ENCODE results near the gene MAPKAPK3.
"Not testable (repeated sequence)": the region's sequence is repeated elsewhere in the genome, so short reads cannot be mapped to it uniquely, and the experiment has no call there.

Gene MAPKAPK3

DNA sequence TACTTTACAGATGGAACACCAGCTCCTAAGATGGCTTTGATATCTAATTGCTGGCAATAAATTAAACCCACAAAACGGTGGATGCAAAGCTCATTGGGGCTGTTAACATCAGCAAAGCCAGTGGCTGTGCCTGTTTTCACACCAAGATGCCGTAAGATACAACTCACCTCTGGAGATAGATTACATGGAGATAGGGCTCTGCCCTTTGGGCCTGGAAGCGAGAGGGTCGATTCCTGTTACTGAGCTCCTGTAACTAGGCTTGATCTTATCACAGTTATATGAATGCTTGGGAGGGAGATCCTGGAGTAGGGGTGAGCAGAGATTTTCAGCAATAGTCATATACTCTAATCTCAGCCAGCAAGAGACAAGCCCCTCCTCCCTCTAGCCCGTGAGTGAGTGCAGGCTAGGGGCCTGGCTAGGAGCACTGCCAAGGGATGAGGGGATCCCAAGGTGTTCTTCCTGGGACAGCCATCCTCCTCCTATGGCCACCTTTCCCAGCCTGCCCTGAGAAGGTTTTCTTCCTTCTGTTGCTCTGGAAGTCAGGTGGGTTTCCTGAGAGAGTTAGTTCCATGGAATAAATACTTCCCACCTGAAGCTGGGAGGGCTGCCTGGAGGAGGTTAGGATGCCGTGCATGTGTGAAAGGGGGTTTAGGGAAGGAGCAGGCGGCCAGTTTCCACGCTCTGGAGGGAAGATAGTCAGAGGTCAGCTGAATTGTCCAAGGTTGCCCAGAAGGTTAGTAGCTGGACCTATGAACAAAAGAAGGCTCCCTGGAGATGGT is 39.7 kb downstream of the MAPKAPK3 start:
- peak in 1 of 4 experiments; percentile 1 for DNase-seq

- DNase-seq: peak in 1 of 4 experiments; percentile 1
Observed at GRCh38 chr3:50657407-50657806, 40.5 kb downstream of the MAPKAPK3 start.

DNA sequence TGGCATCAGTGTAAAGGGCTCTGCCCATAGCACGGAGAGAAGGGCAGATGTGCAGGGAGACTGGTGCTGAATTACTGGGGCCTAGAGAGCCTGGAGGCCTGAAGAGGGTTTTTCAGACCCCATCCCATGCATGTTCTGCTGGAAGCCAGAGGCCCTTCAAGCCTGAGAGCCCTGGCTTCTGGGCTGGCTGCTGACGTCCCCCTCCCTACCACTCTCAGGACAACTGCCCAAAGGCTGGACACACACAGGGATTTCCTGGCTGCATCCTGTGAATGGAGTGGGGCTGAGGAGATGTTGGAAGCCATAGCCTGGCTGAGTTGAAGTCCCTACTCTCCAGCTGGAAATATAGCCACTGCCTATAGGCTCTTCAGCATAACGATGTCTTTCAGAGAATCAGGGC is 40.9 kb downstream of the MAPKAPK3 start:
- no peak for DNase-seq

DNA sequence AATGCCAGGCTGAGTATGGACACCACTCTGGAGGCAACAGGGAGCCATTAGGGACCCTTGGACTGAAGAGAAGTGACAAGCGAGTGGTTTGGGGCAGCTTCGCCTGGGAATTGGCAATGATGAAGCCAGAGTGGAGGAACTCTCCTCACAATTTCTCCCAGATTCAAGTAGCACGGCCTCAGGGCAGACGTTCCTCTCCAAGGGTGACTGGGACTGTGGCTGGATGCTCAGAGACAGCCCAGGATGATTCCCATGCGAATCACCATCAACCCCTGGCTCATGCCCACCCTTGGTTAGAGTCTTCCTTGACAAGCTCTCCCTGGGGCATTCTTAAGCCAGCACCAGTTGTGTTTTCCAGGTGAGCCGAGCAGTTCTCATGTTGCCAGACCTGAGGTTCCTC is 41.5 kb downstream of the MAPKAPK3 start:
- DNase-seq: peak in 1 of 4 experiments; percentile 1

- DNase-seq: no peak
Observed at GRCh38 chr3:50658831-50659230, 41.9 kb downstream of the MAPKAPK3 start.

DNA sequence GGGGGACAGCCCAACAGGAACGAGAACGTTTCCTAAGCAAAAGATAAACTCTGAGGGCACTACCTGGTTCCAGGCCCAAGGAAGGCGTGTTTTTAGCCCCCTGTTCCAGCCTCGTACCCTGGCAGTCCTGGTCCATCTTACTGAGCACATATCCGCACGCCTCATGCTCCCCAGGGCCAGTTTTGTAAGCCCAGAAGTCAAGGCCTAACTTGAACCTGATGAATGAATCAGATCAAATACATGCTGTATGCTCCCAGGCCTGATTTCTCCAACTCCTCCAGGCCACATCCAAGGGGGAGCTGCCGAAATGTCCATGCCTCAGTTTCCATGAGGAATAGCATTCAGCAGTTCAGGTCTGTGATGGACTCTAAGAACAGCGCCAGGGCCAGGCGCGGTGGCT is 43.4 kb downstream of the MAPKAPK3 start:
- no peak for DNase-seq

GRCh38 chr3:50661321-50661837 is 44.4 kb downstream of the MAPKAPK3 start:
- DNase-seq: no peak

DNA sequence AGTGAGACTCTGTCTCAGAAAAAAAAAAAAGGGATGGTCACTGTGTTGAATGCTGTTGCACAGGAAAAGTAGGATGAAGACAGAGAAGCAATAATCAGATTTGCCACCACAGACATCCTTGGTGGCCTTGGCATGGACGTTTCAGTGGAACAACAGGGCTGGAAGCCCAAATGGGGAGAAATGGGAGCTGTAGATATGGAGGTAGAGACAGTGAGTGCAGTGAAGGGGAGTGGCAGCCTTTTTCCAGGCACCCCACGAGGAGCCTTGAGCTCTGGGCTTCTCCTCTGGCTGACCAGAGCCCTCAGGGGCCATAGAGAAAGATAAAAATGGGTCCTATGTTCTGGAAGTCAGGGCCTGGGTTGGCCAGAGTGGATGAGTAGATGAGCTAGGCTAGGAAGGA is 45.5 kb downstream of the MAPKAPK3 start:
- DNase-seq: no peak

DNA sequence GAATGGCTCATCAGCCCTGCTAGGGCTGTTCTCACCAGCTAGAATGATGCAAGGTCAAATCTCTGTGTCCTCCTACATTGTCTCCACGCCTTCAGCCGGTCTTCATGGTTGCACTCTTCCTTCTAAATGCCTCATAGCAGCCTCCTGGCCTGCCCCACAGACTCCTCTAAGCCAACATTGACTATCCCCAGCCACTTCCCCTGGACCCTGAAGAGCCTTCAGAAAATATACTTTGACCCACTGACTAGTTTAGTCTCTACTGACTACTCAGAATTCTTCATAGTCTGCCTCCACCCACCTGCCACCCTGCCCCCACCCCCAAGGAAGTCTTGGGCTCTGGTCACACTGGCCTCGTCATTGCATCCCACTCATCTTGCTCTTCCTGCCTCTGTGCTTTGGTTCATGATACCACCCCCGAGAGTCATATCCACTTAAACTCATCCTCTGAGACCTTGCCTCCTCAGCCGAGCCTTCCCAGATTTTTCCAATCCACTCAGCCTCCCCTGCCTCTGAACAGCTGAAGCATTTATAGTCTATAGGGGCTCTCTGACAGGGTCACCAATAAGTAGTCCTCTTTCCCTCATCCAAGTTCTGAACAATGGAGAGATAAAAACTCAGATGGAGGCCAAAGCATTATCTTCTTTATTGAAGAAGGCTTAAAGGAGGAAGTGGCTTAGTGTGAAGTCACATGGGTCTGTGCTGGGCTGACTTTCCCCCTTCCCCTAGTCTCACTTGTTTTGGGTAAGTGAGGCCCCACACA is 48.3 kb downstream of the MAPKAPK3 start:
- peak; percentile 79 to 91 (median 89) for DNase-seq

GRCh38 chr3:50665841-50666115 is 48.8 kb downstream of the MAPKAPK3 start:
- not testable (repeated sequence) for DNase-seq

DNA sequence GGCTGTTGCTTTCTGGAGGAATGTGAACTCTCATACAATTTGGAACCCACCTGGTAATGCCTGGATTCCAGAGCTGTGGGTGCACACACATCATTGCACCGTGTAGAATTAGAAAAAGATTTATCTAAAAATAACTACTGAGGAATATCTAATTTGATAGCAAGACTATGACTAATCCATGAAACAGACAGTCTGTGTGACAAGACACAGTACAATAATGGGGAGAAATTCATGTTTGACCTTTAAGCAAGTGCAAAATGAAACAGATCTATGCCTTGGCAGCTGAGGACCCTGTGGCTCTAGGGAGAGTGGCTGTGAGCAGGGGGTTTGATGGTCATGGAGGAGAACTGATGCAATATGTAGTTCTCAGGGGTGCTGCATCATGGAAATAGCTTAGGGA is 49.9 kb downstream of the MAPKAPK3 start:
- DNase-seq: peak in 2 of 4 experiments; percentile 40 to 48

- DNase-seq: peak in 1 of 4 experiments; percentile 24
Observed at GRCh38 chr3:50671331-50671730, 54.4 kb downstream of the MAPKAPK3 start.

- no peak for DNase-seq
Observed at GRCh38 chr3:50672656-50673055, 55.7 kb downstream of the MAPKAPK3 start.

- peak; percentile 54 to 86 (median 76) for DNase-seq
Observed at GRCh38 chr3:50673931-50674330, 57.0 kb downstream of the MAPKAPK3 start.

GRCh38 chr3:50674349-50675178 is 57.6 kb downstream of the MAPKAPK3 start, which contains the start of gene DOCK3:
DOCK3 (plus strand) TSS chr3:50674927; CDS start chr3:50675264, 337 bp downstream.
- DNase-seq: peak; percentile 69 to 93 (median 82)

DNA sequence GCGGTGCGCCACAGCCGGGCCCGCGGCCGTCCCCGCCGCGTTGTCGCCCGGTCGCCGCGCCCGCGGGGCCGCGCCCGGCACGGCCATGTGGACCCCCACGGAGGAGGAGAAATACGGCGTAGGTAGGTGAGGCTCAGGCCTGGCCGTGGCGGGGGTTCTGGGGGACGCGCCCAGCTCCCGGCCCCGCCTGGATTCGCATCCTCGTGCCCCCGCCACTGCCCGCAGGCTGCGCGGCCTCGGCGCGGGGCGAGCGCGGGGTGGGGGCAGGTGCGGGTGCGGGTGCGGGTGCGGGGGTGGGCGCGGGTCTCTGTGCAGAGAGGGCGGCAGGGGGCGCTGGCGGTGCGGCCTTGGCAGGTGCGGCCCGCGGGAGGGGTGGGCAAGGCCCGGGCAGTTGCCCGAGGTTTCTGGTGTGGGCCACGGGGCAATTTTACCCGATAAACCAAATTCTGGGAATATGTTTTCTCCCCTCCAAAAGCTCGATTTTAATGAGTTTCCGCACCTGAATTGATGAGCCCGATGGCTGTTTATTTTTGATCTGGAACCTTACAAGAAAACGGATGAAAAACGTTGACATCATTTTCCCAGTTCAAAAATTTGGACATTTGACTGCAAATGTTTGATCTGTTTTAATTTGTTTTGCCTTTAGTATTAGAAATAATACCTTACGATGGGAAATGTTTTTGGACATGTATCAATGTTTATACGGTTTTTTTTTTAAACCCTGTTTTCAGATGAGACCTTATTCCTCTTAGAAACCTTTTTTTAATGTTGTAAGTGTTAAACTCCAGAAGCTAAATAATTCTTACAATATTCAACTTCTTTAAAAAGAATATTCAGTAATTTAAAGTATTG is 58.5 kb downstream of the MAPKAPK3 start:
- DNase-seq: peak; percentile 32 to 82 (median 62)

DNA sequence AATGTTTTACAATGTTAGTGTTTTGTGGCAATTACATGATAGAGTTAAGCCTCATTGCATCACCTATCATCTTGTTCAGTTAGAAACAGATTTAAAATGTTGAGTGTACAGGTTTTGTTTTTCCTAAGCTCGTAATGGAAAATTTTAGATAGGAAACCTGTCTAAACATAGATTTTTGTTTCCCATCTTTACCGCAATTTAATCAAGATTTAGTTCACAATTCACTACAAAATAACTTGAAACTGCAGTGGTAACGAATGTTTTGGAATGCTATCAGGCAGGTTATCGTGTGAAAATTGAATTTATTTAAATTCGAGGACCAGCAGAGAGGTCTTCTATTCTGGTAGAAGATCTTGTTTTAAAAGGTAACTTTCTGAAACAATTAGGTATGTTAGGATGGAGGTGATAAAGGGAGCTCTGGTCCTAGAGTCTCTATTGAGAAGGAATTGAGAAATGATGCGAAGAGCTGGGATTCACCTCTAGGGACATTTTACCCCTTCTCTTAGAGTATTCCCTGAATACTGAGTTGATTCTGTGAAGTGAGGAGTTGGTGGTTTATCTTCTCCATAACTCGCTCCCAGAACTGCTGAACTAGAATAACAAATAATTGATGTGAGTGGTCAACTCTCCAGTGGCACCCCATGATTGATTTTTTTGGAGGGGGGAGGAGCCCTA is 59.2 kb downstream of the MAPKAPK3 start:
- no peak for DNase-seq

DNA sequence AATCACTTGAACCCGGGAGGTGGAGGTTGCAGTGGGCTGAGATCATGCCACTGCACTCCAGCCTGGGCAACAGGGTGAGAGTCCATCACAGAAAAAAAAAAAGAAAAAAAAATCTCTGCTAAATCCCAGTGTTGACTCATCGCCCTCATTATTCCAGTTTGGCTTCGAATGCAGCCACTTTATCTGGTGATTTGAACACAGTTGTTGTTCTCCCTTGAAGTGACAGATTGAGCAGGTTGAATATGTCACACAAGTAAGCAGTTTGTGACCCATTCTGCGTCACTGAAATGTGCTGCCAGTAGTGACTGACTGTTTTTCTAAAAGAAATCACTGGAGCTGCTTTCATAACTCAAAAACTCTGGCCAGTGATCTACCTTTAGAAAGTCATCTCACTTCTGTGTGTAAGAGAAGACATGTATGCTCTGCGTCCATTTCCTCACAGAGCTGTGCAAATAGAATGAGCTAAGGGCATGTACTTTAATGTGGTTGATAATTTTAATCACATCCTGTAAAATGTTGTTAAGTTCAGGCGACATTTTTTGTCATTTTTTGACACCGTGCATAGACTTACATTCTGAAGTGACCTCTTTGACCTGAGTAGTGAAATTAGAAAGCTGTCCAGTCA is 70.3 kb downstream of the MAPKAPK3 start:
- no peak for DNase-seq

GRCh38 chr3:50687916-50688315 is 71.0 kb downstream of the MAPKAPK3 start:
- DNase-seq: no peak

DNA sequence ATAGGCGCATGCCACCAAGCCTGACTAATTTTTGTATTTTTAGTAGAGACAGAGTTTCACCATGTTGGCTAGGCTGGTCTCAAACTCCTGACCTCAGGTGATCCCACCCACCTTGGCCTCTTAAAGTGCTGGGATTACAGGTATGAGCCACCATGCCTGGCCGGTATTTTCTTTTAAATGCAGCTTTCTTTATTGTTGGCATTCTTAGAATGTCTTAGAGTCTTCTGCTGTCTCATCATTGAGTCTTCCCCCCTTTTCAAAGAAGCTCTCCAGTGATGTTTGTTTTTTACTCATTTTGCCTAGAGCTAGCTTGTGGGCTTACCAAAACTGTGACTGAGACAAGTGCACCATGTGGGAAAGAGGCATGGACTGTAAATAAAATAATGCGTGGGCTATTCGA is 71.7 kb downstream of the MAPKAPK3 start:
- DNase-seq: not testable (repeated sequence)

- no peak for DNase-seq
Observed at GRCh38 chr3:50689558-50689957, 72.6 kb downstream of the MAPKAPK3 start.
